K562 treated with DMSO at 1 percent for 24 hours (cell line): Measurements from ENCODE around the gene SPSB3. TPM values are rescaled to one million over a fixed set of nuclear protein-coding genes. Genes with fewer than 3 reads are reported as not detected.

ENCODE experiments used
- total RNA-seq: library from RNA; unstranded; fragments of 300-600 nt; gene quantifications from 2 replicates; pipeline ENCODE4 v1.2.3, GENCODE V29; 2022; ENCODE audit warnings: low read depth; ENCODE audit not compliant: insufficient read depth

SPSB3 gene
- 85.1 and 96.8 TPM in 2 replicates for total RNA-seq

DNA sequence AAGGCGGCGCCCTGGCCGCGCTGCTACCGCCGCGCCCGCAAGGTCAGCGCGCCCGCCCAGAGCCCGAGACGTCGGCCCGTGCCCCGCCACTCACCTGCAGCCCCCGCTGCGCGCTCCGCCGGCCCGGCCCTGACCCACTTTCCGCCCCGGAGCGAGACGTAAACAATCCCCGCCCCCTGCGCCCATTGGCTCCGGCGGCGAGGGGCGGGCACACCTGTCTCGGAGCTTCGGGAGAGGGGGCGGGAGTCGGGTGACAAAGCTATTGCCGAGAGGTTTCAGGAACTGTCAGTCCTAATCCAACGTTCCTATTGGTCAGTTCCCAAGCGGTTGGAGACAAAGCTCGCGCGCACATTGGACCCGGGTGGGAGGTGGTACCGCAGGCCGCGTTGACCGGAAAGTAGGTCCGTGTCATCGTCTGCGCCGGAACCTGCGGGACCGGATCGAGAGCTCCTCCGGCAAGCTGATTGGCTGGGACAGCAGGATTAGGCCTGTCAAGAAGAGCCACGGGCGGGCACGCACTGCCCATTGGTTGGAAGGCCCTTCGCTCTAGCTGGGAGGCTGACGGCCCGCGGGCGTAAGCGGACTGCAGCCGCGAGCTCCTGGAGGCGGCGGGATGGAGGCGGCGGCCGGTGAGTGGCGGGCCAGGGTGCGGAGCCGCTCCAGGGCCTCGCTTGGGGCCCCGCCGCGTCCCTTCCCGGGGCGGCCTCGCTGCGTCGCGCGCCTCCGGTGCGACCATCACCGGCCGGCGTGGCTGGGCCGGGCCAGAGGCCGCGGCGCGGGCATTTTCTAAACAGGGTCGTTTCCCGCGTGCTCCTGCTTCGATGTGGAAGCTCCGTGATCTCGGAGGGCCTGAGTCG lies at the start of gene SPSB3, which contains the start of gene NUBP2:
SPSB3 (minus strand) TSS at position 164 of the 857 bp plus-strand sequence. CDS start 1,088 bp downstream, outside the sequence.
NUBP2 (plus strand) TSS at position 553 of the 857 bp plus-strand sequence; CDS start at position 614, 61 bp downstream.

DNA sequence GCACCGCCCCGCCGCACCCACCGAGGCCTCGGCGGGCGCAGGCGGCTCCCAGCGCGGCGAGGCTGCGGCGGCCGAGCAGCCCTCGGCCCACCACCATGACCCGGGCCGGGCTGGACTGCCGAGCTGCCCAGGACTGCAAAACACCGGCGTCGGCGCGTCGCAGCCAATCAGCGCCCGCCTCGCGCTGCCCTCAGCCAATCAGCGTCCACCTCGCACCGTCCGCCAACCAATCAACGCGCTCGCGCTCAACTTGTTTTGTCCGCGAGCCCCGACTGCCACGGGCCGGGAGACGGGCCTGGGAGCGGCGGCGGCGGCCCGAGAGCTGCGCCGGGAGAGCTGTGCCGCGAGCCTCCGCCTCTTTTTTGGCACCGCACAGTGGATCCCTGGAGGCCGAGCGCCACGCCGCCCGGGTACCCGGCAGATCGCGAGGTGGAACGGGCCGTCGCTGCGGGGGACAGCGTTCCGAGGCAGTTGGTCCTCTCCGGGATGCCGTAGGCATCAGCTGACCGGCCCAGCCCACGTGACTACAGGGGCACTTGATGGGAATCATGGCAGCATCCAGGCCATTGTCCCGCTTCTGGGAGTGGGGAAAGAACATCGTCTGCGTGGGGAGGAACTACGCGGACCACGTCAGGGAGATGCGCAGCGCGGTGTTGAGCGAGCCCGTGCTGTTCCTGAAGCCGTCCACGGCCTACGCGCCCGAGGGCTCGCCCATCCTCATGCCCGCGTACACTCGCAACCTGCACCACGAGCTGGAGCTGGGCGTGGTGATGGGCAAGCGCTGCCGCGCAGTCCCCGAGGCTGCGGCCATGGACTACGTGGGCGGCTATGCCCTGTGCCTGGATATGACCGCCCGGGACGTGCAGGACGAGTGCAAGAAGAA lies 44.6 kb upstream of the SPSB3 start, which contains the start of the genes FAHD1 and HAGH:
FAHD1 (plus strand) TSS at position 516 of the 883 bp plus-strand sequence; CDS start at position 549, 33 bp downstream.
HAGH (minus strand) TSS at position 135 of the 883 bp plus-strand sequence; CDS start at position 97, 38 bp downstream.

DNA sequence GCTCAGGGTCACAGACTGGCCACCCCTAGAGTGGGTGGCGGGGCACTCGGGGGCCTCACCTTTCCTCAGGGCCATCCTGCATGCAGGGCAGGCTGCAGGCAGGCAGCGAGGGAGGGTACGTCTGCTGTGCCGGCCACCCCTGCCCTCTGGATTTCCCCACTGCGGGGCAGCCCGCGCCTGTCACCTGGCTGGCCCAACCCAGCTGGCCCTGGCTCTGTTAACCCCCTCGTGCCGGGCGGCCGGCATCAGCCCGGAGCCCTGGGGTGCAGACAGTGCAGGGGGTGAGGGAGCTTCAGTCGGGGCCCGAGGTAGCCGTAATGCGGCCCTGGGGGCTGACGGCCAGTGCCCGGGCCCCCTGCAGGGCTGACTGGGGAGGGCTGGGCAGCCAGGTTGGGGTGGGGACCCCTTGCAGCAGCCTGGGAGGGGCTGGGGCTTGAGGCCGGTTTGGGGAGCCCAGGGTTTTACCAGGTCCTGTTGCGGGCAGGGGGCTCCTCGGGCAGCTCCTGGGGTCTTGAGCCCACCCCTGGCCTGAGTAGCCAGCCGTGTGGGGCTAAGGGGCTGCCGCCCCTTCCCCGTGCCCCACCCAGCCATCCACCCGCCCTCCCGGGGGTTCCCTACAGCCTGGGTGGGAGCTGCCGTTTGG lies 11.3 kb upstream of the SPSB3 start, which contains the start of gene IGFALS:
IGFALS (minus strand) TSS at position 128 of the 643 bp plus-strand sequence; CDS start at position 75, 53 bp downstream.

DNA sequence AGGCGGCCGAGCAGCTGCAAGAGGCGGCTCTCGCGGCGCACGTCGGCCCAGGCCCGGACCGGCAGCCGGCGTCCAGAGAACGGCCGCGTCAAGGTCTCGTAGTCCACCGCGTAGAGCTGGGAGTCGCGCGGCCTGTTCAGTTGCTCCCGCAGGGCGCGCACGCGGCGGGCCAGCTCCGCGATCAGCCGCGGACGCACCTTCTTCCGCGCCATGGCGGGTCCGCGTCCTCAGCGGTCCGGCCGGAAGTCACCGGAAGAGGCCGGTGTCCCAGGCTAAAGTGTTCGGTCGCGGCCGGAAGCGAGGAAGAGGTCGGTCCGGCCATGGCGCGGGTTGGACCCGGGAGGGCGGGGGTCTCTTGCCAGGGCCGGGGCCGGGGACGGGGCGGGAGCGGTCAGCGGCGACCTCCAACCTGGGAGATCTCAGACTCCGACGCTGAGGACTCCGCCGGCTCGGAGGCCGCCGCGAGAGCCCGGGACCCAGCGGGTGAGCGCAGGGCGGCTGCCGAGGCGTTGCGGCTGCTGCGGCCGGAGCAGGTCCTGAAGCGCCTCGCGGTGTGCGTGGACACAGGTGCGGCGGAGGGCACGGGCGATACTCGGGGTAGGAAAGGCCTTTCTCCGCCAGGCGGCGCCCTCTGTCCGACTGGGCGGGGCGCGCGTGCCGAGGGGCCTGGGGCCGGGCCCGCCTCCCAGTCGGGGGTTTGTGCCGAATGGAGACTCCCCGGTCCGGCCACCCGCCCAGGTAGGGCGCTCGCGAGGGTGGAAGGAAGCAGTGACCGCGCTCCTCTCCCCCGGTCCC lies 9.3 kb downstream of the SPSB3 start, which contains the start of gene MRPS34:
MRPS34 (minus strand) TSS at position 227 of the 795 bp plus-strand sequence; CDS start at position 212, 15 bp downstream.

DNA sequence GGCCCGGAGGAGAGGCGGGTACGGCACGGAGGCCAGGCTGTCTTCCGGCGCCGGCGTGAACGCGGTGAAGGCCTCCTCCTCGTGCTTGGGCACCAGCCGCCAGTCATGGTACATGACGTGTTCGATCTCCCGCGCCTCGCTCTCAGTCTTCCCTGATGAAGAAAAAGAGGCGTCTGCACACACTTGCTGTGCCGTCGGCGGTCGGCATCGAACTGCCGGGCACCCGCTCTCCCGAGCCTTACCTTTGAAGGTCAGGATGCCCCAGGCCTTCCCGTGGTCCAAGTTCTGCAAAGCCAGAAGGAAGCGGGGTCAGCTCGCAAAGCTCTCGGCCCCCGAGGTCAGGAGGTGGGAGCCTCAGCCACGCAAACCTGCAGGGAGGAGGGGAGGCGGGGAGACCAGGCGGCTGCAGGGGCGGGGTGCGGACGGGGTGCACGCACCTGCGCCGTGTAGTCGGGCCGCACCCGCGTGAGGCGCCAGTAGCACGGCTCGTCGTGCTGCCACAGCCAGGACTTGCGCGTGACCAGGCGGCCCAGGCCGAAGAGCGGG lies 9.9 kb downstream of the SPSB3 start, which contains the start of gene EME2:
EME2 (plus strand) TSS at position 449 of the 546 bp plus-strand sequence. CDS start 418 bp downstream, outside the sequence.

DNA sequence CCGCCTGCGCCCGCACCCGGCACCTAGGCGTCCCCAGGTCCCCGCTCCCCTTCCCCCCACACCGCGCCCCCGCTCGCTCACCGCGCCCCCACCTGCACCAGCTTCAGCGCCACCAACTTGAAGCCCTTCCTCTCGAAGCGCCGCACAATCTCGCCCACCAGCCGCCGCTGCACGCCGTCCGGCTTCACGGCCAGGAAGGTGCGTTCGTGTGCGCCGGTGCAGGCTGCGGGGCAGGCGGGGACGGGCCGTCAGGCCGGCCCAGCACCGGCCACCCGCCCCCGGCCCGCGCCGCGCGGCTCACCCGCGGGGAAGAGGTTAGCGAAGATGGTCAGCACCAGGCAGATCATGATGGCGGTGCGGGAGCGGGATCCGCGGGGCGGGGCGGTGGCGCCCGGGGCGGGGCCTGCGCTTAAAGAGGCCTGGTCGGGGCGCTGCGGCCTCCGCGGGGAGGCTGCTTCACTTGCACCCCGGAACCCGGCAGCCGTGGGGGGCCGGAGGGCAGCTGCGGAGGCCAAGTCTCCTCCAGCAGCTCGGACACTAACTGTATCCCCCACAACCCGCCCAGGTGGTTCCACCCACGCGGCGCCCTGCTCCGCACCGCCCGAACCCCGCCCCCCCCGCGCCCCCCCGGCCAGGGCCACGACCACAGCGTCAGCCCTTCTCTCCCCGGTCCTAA lies 11.0 kb downstream of the SPSB3 start, which contains the start of gene NME3:
NME3 (minus strand) TSS at position 356 of the 676 bp plus-strand sequence; CDS start at position 347, 9 bp downstream.

Other genes with a start within 250 kb of the SPSB3 start
- 0.16 TPM in 1 of 2 replicates, not detected in the other for gene TMEM204, start 248.9 kb downstream of the SPSB3 start, total RNA-seq
- 7.5 and 9.0 TPM in 2 replicates for gene IFT140, start 170.5 kb downstream of the SPSB3 start, total RNA-seq
- 10.4 and 11.2 TPM in 2 replicates for gene CRAMP1, start 170.2 kb downstream of the SPSB3 start, total RNA-seq
- 47.4 and 47.6 TPM in 2 replicates for gene JPT2, start 104.3 kb downstream of the SPSB3 start, total RNA-seq
- gene MAPK8IP3, start 76.4 kb downstream of the SPSB3 start, total RNA-seq, result 30.2 and 39.0 TPM in 2 replicates
- 80.6 and 94.0 TPM in 2 replicates for gene NME3, start 11.0 kb downstream of the SPSB3 start, total RNA-seq
- 9.7 and 11.0 TPM in 2 replicates for gene EME2, start 9.8 kb downstream of the SPSB3 start, total RNA-seq
- gene MRPS34, start 9.4 kb downstream of the SPSB3 start, total RNA-seq, result 209 and 232 TPM in 2 replicates
- 178 and 198 TPM in 2 replicates for gene NUBP2, start 389 bp upstream of the SPSB3 start, total RNA-seq
- gene IGFALS, start 11.1 kb upstream of the SPSB3 start, total RNA-seq, result 0.36 and 0.50 TPM in 2 replicates
- gene HAGH, start 44.3 kb upstream of the SPSB3 start, total RNA-seq, result 95.7 and 105 TPM in 2 replicates
- gene FAHD1, start 44.6 kb upstream of the SPSB3 start, total RNA-seq, result 30.8 and 34.7 TPM in 2 replicates
- 40.7 and 42.1 TPM in 2 replicates for gene MEIOB, start 89.6 kb upstream of the SPSB3 start, total RNA-seq
- gene HS3ST6, start 135.8 kb upstream of the SPSB3 start, total RNA-seq, result not detected in 2 replicates
- gene MSRB1, start 160.6 kb upstream of the SPSB3 start, total RNA-seq, result 194 and 209 TPM in 2 replicates
- gene RPL3L, start 172.1 kb upstream of the SPSB3 start, total RNA-seq, result 0.23 and 0.29 TPM in 2 replicates
- gene NDUFB10, start 177.0 kb upstream of the SPSB3 start, total RNA-seq, result 256 and 274 TPM in 2 replicates
- gene RPS2, start 182.3 kb upstream of the SPSB3 start, total RNA-seq, result 6,981 and 7,733 TPM in 2 replicates
- gene RNF151, start 184.3 kb upstream of the SPSB3 start, total RNA-seq, result not detected in 2 replicates
- 59.5 and 67.9 TPM in 2 replicates for gene TBL3, start 189.5 kb upstream of the SPSB3 start, total RNA-seq
- gene NOXO1, start 198.9 kb upstream of the SPSB3 start, total RNA-seq, result not detected in 2 replicates
- 56.1 and 57.0 TPM in 2 replicates for gene GFER, start 201.6 kb upstream of the SPSB3 start, total RNA-seq
- 42.4 and 48.1 TPM in 2 replicates for gene SYNGR3, start 207.4 kb upstream of the SPSB3 start, total RNA-seq
- 111 and 123 TPM in 2 replicates for gene ZNF598, start 227.2 kb upstream of the SPSB3 start, total RNA-seq
- gene NPW, start 237.2 kb upstream of the SPSB3 start, total RNA-seq, result 3.2 and 4.2 TPM in 2 replicates
- 28.4 and 30.8 TPM in 2 replicates for gene NHERF2, start 244.3 kb upstream of the SPSB3 start, total RNA-seq